Stimulated activated CD8-positive, alpha-beta memory T cell treated with anti-CD3 and anti-CD28 coated beads, Interleukin-15, amount 100 ng/mL, for 48 hours (primary cell): ENCODE data around the gene ARL10.
"Not testable (repeated sequence)": the region's sequence is repeated elsewhere in the genome, so short reads cannot be mapped to it uniquely, and the experiment has no call there.

Source experiments
- DNase-seq, 2 donors: peaks; one replicate each; pipeline ENCODE4 v3.0.0-alpha.2; 2020; ENCODE audit warnings: low read depth in 2 of 2

Gene ARL10

DNA sequence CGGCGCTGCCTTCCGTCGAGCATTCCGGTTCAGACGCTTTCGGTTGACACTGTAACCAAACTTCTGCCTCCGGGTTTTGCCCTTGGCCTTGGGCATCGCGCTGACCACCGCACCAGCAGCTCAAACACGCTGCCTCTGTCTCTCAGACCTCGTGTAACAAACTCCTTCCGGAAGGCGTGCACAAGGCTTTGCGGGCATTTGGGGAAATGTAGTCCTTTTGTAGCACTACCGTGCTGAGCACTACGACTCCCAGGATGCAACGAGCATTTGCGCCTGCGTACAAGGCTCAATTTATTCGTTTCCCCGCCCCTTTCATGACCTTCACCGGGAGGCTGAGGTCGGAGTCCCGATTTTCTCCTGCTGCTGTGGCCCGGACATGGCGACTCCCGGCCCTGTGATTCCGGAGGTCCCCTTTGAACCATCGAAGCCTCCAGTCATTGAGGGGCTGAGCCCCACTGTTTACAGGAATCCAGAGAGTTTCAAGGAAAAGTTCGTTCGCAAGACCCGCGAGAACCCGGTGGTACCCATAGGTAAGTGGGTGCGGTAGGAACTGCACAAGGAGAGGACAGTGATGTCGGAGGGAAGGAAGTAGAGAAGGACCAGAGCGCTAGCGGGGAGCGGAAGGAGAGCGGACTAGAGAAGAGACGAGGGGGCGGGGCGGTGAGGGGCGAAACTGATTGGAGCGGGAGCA, 23.3 kb downstream of the ARL10 start, which contains the start of the genes HIGD2A and NOP16:
Gene HIGD2A, plus strand, starts transcription at position 308 of the 691 bp plus-strand sequence. Its CDS starts 69 bp downstream, at position 377.
Gene NOP16, minus strand, starts transcription at position 155 of the 691 bp plus-strand sequence. Its CDS starts 59 bp downstream, at position 96.
- peak; percentile 98 for DNase-seq

DNA sequence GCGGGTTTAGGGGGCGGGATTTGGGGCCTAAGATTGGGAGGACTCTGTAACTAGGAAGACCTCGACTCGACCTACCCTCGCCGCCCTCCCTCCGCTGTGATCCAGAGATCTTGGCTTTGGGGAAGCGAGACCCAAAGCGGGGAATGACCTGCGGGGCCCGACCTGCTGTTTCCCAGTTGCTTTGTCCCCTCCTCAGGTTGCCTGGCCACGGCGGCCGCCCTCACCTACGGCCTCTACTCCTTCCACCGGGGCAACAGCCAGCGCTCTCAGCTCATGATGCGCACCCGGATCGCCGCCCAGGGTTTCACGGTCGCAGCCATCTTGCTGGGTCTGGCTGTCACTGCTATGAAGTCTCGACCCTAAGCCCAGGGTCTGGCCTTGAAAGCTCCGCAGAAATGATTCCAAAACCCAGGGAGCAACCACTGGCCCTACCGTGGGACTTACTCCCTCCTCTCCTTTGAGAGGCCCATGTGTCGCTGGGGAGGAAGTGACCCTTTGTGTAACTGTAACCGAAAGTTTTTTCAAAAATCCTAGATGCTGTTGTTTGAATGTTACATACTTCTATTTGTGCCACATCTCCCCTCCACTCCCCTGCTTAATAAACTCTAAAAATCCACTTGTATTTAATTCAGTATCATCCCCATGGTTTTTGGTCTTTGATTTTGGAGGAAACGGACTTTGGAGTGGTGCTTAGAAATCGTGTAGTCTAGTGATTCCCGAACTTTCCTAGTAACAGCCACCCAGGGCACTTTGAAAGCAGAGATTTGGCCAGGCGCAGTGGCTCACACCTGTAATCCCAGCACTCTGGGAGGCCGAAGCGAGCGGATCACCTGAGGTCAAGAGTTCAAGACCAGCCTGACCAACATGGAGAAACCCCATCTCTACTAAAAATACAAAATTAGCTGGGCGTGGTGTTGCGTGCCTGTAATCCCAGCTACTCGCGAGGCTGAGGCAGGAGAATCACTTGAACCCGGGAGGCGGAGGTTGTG, 24.1 kb downstream of the ARL10 start:
- DNase-seq, result no peak

- DNase-seq, result no peak
These were observed 26.2 kb downstream of the ARL10 start for GRCh38 chr5:176391479-176391878.

DNA sequence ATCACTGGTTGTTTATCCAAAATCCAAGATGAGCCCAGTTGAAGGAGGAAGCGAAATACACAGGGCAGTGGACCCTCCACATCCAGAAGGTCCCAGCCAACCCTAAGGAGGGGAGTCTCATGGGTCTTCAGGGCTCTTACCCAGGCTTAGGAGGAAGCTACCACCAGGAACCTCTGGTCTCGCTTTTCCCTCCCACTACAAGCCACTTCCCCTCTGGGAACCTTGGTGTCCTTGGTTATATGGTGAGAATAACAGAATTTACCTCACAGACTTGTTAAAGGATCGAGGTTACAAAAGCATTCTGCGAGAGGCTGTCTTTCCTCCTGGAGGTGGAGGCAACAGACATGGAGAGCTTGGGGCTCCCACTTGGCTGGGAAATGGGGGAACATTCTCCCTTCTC, 26.7 kb downstream of the ARL10 start:
- DNase-seq, result no peak

- no peak for DNase-seq
These were observed 27.2 kb downstream of the ARL10 start for GRCh38 chr5:176392526-176392925.

GRCh38 chr5:176394096-176394495, 28.8 kb downstream of the ARL10 start:
- DNase-seq, result no peak

- DNase-seq, result no peak
These were observed 29.8 kb downstream of the ARL10 start for GRCh38 chr5:176394881-176395675.

DNA sequence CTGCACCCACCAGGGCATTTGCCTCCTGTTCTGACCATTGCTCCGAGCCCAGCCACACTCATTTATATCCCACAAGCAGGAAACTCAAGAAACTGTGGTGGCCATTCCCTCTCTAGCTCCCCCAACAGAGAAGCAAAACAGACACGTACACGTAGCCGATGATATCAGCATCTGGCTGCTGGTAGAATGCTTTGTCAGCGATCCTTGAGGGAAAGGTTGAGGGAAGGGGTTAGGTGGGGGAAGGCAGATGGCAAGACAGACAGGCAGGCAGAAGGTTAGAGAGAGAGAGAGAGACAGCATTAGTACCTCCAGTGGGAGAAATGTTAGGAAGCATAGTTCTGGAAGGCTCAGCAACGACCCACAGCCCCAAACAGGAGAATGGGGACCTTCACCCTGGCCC, 31.0 kb downstream of the ARL10 start:
- DNase-seq, result no peak

DNA sequence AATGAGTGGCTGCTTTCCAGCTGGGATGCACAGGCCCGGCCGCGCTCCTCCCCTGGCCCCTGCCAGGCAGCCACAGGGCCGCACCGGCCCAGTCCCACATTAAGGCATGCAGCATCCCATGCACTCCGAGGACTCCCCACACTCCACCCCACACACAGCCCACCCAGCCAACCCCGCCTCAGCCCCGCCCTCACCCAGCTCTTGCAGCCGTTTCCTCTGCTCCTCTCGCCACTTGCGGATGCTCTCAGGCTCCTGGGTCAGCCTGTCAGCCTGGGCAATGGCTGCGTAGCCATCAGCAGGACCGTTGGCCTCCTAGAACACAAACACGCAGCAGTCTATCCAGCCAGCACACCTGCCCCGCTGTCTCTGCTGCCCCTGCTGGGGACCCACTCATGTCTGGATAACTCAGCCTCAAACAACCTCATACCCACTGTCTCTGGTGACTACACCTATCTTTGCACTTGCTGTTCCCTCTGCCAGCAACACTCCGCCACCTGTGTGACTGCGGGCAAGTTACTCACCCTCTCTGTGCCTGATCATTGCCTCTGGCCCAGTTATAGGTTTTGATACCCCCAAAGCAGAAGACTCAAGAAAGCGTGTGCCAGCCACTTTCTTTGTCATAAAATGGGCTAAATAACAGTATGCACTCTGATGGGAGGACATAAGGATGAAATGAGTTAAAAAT, 32.6 kb downstream of the ARL10 start:
- no peak for DNase-seq

- no peak for DNase-seq
These were observed 35.3 kb downstream of the ARL10 start for GRCh38 chr5:176400382-176401156.

DNA sequence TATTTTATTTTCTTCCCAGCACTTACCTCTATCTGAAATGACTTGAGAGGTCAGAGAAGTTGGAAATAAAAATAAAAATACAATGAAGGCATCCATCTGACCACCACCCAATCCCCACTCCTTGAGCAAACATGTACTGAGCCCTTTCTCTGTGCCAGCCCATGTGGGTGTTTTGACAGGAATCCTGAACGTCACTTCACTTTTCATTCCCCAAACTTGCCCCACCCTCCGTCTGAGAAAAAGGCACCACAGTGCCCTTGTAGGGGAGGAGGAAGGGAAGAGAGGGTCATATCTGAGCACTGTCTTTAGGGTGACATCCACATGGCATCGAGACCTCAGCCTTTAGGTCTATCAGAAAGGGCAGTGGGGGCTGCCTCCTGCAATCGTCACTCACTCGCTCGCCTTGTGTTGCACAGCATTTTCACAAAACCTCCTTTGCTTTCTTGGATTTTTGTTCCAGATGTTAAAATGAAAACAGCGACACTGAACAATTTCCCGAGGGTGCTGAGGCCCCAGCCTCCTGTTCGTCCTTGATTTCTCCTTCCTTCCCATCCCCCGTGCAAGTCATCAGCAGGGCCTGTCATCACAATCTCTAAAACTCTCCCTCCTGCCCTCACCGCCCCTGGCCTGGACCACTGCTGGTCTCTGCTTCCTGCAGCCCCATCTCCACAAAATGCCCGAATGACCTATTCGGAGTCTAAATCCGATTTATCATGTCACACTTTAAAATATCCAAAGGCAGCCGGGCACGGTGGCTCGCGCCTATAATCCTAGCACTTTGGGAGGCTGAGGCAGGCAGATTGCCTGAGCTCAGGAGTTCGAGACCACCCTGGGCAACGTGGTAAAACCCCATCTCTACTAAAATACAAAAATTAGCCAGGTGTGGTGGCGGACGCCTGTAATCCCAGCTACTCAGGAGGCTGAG, 36.3 kb downstream of the ARL10 start:
- no peak for DNase-seq

DNA sequence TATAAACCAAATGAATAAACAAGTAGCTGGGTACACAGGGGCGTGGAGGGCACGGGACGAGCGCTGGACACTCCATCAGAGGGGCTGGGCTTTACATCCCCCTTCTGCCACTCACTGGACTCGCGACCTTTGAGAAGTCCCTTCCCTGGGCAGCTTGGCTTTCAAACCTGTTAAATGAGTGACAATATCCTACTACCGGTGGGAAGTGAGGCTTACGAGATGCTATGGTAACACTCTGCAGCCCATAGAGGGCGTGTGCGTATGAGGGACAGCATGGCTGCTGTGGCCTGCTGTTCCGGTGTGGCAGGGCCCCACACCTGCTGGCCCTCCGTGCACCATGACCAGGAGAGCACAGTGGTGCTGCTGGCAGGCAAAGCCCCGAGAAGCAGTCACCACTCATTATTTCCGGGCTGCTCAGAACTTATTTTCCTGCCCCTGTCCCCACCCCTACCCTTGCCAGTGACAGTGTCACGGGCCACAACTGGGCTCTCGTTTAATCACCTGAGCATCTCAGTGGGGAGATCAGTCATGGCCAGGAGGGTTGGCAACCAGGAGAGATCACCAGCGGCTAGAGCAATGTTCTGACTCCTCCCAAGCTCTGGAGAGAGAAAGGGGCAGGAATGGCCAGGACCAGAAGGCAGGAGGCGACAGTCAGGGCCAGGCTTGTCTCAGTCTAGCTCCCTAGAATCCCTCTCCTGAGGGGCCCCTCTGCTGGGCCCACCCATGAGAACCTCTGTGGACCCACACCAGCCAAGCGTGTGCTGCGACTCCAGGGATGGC, 40.6 kb downstream of the ARL10 start:
- no peak for DNase-seq

- no peak for DNase-seq
These were observed 41.3 kb downstream of the ARL10 start for GRCh38 chr5:176406436-176407052.

DNA sequence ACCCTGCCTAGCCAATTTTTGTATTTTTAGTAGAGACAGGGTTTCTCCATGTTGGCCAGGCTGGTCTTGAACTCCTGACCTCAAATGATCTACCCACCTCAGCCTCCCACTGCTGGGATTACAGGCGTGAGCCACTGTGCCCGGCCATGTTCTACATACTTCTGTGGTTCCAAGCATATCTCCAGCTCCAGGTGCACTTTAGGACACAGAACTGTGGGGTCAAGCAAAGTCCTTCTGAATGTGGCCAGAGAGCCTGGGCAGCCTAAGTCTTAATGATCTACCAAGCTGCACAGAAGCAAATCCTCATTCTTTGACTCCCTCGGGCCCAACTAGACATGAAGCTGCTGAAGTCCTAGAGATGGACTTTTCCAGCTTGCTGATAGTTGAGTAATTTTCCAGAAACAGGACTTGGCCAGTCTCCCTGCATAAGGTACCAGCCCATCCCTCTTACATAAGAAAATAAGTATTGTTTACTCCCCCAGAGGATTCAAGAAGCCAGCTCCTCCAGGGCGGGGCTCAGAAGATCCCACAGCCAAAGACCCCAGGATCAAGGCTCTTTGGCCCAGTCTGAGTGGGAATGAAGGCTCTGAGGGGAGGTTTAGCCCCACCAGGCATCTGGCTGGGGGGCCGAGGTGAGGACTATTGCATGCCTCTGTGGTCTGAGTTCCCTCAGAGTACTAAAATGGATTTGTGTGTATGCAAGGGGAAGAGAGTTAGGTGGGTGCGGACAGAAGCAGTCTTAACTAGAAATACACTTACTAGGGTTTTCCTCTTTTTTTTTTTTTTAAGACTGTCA, 42.4 kb downstream of the ARL10 start:
- DNase-seq, result no peak

DNA sequence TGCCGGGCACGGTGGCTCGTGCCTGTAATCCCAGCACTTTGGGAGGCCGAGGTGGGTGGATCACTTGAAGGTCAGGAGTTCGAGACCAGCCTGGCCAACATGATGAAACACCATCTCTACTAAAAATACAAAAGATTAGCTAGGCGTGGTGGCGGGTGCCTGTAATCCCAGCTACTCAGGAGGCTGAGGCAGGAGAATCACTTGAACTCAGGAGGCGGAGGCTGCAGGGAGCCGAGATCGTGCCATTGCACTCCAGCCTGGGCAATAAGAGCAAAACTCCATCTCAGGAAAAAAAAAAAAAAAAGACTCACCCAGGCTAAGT, 42.9 kb downstream of the ARL10 start:
- not testable (repeated sequence) for DNase-seq

- no peak for DNase-seq
These were observed 43.3 kb downstream of the ARL10 start for GRCh38 chr5:176408590-176408989.

- DNase-seq, result no peak
These were observed 44.5 kb downstream of the ARL10 start for GRCh38 chr5:176409765-176410164.
